Upper lobe of left lung (tissue), 6 donors: ENCODE measurements around the gene CDK15. TPM values are rescaled to one million over a fixed set of nuclear protein-coding genes. Genes with fewer than 3 reads are reported as not detected.

Experiments used
- ATAC-seq, 2 donors: fragments of 200-7000 bp; cut with Tn5 transposase; one replicate each; pipeline ENCODE4 v1.9.1; 2022; ENCODE audit warnings: mild to moderate bottlenecking in 2 of 2, moderate library complexity in 2 of 2; ENCODE audit not compliant: low FRiP score in 2 of 2
- DNase-seq, 2 donors: peaks; one replicate each; pipeline ENCODE4 v3.0.0-alpha.2; 2019 to 2020
- H3K27ac ChIP-seq, 4 donors: fragments of 200-600 bp; sonication (generic); one replicate each; pipeline ENCODE4 v1.5.1; 2016 to 2019
- H3K27me3 ChIP-seq, 4 donors: fragments of 200-600 bp; sonication (generic); one replicate each; pipeline ENCODE4 v1.5.1; 2017 to 2019
- H3K36me3 ChIP-seq, 4 donors: fragments of 200-600 bp; sonication (generic); one replicate each; pipeline ENCODE4 v1.5.1; 2016 to 2019
- H3K4me1 ChIP-seq, 4 donors: fragments of 200-600 bp; sonication (generic); one replicate each; pipeline ENCODE4 v1.5.1; 2018 to 2019
- H3K4me3 ChIP-seq, 4 donors: fragments of 200-600 bp; sonication (generic); one replicate each; pipeline ENCODE4 v1.5.1; 2017 to 2019; ENCODE audit warnings: mild to moderate bottlenecking in 2 of 4, moderate library complexity in 1 of 4
- H3K9me3 ChIP-seq, 4 donors: fragments of 200-600 bp; sonication (generic); one replicate each; pipeline ENCODE4 v1.5.1; 2018 to 2019
- CTCF ChIP-seq, 6 experiments: fragments of 450-650 bp in 4 of 6; fragments of 200-600 bp in 2 of 6; sonication (generic) in 2 of 6; IDR thresholded peaks; one replicate each; pipeline ENCODE4 v1.5.1; 2016 to 2019; ENCODE audit warnings: antibody characterized with exemption in 6 of 6
- EP300 ChIP-seq, 4 donors: sonication (generic); formaldehyde crosslinking; IDR thresholded peaks; one replicate each; pipeline ENCODE4 v1.5.1; 2017; ENCODE audit warnings: antibody characterized with exemption in 4 of 4, control low read depth in 2 of 4
- POLR2A ChIP-seq, 4 donors: fragments of 450-650 bp; IDR thresholded peaks; one replicate each; pipeline ENCODE4 v1.5.1; 2016 to 2017; ENCODE audit warnings: antibody characterized with exemption in 4 of 4, mild to moderate bottlenecking in 2 of 4
- POLR2AphosphoS5 ChIP-seq, 2 donors: sonication (generic); formaldehyde crosslinking; IDR thresholded peaks; one replicate each; pipeline ENCODE4 v1.5.1; 2017; ENCODE audit warnings: antibody characterized with exemption in 2 of 2
- WGBS, 2 donors: methylation state at CpG; one replicate each; pipeline ENCODE4 v1.1.5; 2017 to 2018; 5-methylcytosine and 5-hydroxymethylcytosine counted together
- total RNA-seq, 6 donors: library from RNA; depleted of rRNA in 4 of 6; stranded (reverse); fragments of >200 nt in 4 of 6; gene quantifications; one replicate each; pipeline versions ENCODE4 v1.1.0 to v1.2.1, GENCODE V29; 2016 to 2021
- donor health status: DM: no; HTN: no; CAD: no; lungs with moderate emphysema.
- donor health status: DM: no; HTN: yes; CAD: no; lungs with severe emphysema.

CDK15 gene
- total RNA-seq, 6 donors from 2014 or later = 0.10 to 3.4 (median 1.3) TPM

GRCh38 chr2:201793631-201794030 lies 12.7 kb upstream of the CDK15 start:
- 81 to 92% methylated on average over 1 of the region's 1 CpG for WGBS, 2 donors
- ATAC-seq = no peak
- no peak overlapping the region for H3K27ac ChIP-seq
- no peaks in the 10 kb centered on the region for H3K36me3 ChIP-seq
- TF ChIP-seq POLR2A (IDR thresholded peaks at IDR 0.05) (no peak), EP300 (IDR thresholded peaks at IDR 0.05) (no peak), CTCF (IDR thresholded peaks at IDR 0.05) (no peak), POLR2AphosphoS5 (IDR thresholded peaks at IDR 0.05) (no peak)
- H3K4me3 ChIP-seq = no peak overlapping the region
- H3K27me3 ChIP-seq = no peaks in the 10 kb centered on the region
- H3K4me1 ChIP-seq = no peaks in the 10 kb centered on the region
- no peak for DNase-seq
- no peaks in the 10 kb centered on the region for H3K9me3 ChIP-seq

DNA sequence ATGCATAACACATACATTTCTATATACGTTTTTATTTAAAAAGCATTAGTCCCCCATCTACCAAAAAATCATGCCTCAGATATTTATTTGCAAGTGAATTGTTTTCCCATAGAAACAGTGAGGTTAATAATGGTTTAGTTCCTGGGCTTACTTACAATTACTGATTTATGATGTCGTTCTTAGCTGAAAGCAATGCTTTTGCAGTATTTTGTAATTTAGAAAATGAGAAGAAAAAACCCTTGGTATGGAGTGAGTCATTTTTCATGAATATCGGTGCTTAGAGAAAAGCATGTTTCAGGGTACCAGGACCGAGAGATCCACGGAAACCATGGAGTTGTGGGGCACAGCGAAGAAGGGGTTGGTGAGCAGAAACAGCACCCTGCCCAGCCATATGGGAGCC lies 12.0 kb upstream of the CDK15 start:
- H3K27me3 ChIP-seq = no peaks in the 10 kb centered on the region
- H3K4me3 ChIP-seq = no peak overlapping the region
- H3K9me3 ChIP-seq = no peaks in the 10 kb centered on the region
- TF ChIP-seq CTCF (IDR thresholded peaks at IDR 0.05) = no peak
- no peak for TF ChIP-seq EP300 (IDR thresholded peaks at IDR 0.05)
- no peak for TF ChIP-seq POLR2A (IDR thresholded peaks at IDR 0.05)
- no peak for TF ChIP-seq POLR2AphosphoS5 (IDR thresholded peaks at IDR 0.05)
- ATAC-seq (no peak), DNase-seq (no peak)
- 82 to 93% methylated on average over 6 of the region's 6 CpGs for WGBS, 2 donors
- no peak overlapping the region for H3K27ac ChIP-seq
- H3K36me3 ChIP-seq = no peaks in the 10 kb centered on the region
- H3K4me1 ChIP-seq = no peaks in the 10 kb centered on the region

- no peaks in the 10 kb centered on the region for H3K4me1 ChIP-seq
- H3K27ac ChIP-seq = no peak overlapping the region
- ATAC-seq (peak in 1 of 2 donors; percentile 66), DNase-seq (no peak)
- H3K27me3 ChIP-seq = no peaks in the 10 kb centered on the region
- WGBS, 2 donors = 31 to 33% methylated on average over 5 of the region's 5 CpGs
- H3K9me3 ChIP-seq = no peaks in the 10 kb centered on the region
- peak in 4 of 6 experiments; percentile 34 to 46 (median 38) for TF ChIP-seq CTCF (IDR thresholded peaks at IDR 0.05)
- no peak for TF ChIP-seq POLR2AphosphoS5 (IDR thresholded peaks at IDR 0.05)
- H3K36me3 ChIP-seq = no peaks in the 10 kb centered on the region
- H3K4me3 ChIP-seq = no peak overlapping the region
Measured at GRCh38 chr2:201795607-201796477, 10.5 kb upstream of the CDK15 start.

- no peak overlapping the region for H3K4me3 ChIP-seq
- H3K36me3 ChIP-seq = no peaks in the 10 kb centered on the region
- DNase-seq = no peak
- no peaks in the 10 kb centered on the region for H3K27me3 ChIP-seq
- H3K4me1 ChIP-seq = no peaks in the 10 kb centered on the region
- no peak overlapping the region for H3K27ac ChIP-seq
- H3K9me3 ChIP-seq = no peaks in the 10 kb centered on the region
- no peak for TF ChIP-seq POLR2AphosphoS5 (IDR thresholded peaks at IDR 0.05)
- TF ChIP-seq POLR2A (IDR thresholded peaks at IDR 0.05) = no peak
- TF ChIP-seq CTCF (IDR thresholded peaks at IDR 0.05) = no peak
- no peak for TF ChIP-seq EP300 (IDR thresholded peaks at IDR 0.05)
- ATAC-seq = no peak
Measured at GRCh38 chr2:201796478-201796865, 9.9 kb upstream of the CDK15 start.
